ENCODE data around the gene CDK18.

CDK18 gene

DNA sequence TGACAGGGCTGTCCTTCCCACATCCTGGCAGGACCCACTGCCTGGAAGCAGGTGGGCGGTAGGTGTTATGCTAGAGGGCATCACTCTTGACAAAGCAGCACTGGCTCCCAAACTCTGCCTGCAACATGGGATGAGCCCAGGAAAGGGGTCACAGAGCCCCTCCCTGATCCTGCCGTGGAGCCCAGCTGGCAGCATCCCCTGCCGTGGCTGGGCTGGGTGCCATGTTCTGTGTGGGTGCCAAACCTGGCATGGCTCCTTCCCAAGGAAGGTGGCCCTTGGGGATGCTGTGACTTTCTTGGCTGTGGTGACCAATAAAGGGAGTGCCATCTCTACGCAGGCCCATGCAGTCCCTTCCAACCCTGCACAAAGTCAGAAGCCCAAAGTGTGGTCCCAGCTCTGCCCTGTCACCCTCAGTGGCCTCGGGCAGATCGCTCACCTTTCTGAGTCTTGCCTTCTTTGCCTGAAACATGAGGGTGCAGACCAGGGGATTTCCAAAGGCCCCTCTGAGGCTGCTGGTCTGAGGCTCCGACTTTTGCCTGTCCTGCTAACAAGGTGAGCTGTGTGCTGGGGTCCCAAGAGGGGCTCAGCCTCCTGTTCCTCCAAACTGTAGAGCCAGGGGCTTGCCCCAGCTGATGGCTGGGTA lies 6.0 kb downstream of the CDK18 start:
- Histone ChIP-seq H3K79me2 (ENCODE audit: low read length) (no peaks in the 10 kb centered on the region), H3K9me3 (ENCODE audit: insufficient read depth, low read length) (no peaks in the 10 kb centered on the region), H3K4me1 (ENCODE audit: low read length) (peaks cover 34% of the 10 kb centered on the region), H2AFZ (ENCODE audit: low read depth, low read length) (no peak overlapping the region), H3K4me3 (ENCODE audit: low read length) (no peak overlapping the region), H3K4me2 (ENCODE audit: low read length) (peak overlapping the region; percentile 47), H3K9ac (ENCODE audit: low read length) (no peak overlapping the region), H4K20me1 (ENCODE audit: insufficient read depth, low read length) (no peaks in the 10 kb centered on the region), H3K36me3 (replicated peaks; ENCODE audit: low read depth, low read length) (no peaks in the 10 kb centered on the region), H3K27ac (ENCODE audit: low read length) (no peak overlapping the region), H3K27me3 (ENCODE audit: low read depth, low read length) (0 out of 2 replicates have a peak, but pooled peaks cover 6% of the 10 kb centered on the region)
- no peak for TF ChIP-seq EZH2phosphoT487 (IDR thresholded peaks at IDR 0.05; ENCODE audit: low read depth)
- TF ChIP-seq, protein P1, sequence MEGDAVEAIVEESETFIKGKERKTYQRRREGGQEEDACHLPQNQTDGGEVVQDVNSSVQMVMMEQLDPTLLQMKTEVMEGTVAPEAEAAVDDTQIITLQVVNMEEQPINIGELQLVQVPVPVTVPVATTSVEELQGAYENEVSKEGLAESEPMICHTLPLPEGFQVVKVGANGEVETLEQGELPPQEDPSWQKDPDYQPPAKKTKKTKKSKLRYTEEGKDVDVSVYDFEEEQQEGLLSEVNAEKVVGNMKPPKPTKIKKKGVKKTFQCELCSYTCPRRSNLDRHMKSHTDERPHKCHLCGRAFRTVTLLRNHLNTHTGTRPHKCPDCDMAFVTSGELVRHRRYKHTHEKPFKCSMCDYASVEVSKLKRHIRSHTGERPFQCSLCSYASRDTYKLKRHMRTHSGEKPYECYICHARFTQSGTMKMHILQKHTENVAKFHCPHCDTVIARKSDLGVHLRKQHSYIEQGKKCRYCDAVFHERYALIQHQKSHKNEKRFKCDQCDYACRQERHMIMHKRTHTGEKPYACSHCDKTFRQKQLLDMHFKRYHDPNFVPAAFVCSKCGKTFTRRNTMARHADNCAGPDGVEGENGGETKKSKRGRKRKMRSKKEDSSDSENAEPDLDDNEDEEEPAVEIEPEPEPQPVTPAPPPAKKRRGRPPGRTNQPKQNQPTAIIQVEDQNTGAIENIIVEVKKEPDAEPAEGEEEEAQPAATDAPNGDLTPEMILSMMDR (IDR thresholded peaks at IDR 0.05; ENCODE audit: low read depth, low read length): no peak

DNA sequence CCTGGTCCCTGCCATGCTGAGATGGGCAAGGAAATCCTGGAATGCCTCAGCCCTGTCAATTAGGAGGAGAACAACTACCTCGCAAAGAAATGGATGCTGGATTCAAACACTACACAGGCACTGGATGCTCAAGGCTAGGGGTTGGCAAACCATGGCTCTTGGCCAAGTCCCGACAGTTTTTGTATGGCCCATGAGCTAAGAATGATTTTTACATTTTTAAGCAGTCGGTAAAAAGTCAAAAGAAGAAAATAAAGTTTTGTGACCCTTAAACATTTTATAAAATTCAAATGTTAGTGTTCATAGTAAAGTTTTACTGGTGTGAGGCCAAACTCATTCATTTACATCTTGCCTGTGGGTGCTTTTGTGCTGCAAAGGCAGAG lies 6.5 kb downstream of the CDK18 start:
- TF ChIP-seq EZH2phosphoT487 (IDR thresholded peaks at IDR 0.05; ENCODE audit: low read depth): no peak
- TF ChIP-seq, protein P1 (IDR thresholded peaks at IDR 0.05; ENCODE audit: low read depth, low read length): no peak
- Histone ChIP-seq H3K36me3 (replicated peaks; ENCODE audit: low read depth, low read length) (no peaks in the 10 kb centered on the region), H2AFZ (ENCODE audit: low read depth, low read length) (no peak overlapping the region)

DNA sequence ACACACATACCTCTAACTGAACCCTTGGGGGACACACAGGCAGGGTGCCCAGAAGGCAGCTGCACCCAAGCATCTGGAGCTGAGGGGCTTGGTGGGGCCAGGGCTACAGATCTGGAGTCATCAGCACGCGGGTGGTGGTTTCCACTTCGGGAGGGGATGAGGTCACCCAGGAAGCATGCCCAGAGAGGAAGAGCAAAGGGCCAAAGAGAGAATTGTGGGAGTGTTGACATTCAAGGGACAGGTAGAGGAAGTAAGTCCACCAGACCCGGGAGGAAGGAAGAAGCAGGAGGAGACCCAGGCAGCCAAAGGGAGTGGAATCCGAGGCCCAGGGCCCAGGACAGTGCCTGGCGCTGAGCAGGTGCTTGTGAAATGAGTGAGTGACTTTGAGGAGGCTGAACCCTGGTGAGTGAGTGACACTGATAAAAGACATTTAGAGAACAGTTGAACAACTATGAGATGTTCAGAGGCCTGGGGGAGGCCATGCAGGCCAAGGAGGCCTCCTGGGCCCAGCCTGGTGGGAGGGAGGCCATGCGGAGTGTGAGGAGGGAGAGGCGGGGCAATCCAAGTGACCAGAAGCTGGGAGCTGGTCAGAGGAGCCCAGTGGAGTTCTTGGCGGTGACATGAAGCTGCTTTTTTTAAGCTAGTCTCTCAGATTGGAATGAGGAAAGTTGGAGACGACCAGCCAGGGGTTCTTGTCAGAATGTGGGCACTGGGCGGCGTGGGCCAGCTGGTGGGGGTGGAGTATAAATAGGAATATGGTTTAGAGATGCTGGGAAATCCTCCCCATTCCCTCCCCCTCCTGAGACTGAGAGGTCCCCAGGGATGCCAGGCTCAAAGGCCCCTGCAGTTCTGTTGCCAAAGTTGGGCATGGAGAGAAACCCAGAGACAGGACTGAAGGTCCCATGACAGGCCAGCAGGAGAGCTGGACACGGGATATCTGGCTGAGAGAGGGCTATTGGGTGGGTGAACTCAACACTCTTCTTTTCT lies 7.9 kb downstream of the CDK18 start:
- H3K4me3 ChIP-seq (ENCODE audit: low read length): no peak overlapping the region
- no peak overlapping the region for H2AFZ ChIP-seq (ENCODE audit: low read depth, low read length)
- H4K20me1 ChIP-seq (ENCODE audit: insufficient read depth, low read length): no peaks in the 10 kb centered on the region
- no peaks in the 10 kb centered on the region for H3K36me3 ChIP-seq (replicated peaks; ENCODE audit: low read depth, low read length)
- no peaks in the 10 kb centered on the region for H3K9me3 ChIP-seq (ENCODE audit: insufficient read depth, low read length)
- peaks cover 24% of the 10 kb centered on the region for H3K4me1 ChIP-seq (ENCODE audit: low read length)
- H3K27me3 ChIP-seq (ENCODE audit: low read depth, low read length): no peaks in the 10 kb centered on the region
- TF ChIP-seq, protein P1 (IDR thresholded peaks at IDR 0.05; ENCODE audit: low read depth, low read length): no peak
- no peak for TF ChIP-seq EZH2phosphoT487 (IDR thresholded peaks at IDR 0.05; ENCODE audit: low read depth)
- H3K9ac ChIP-seq (ENCODE audit: low read length): no peak overlapping the region
- H3K4me2 ChIP-seq (ENCODE audit: low read length): no peak overlapping the region
- no peak overlapping the region for H3K27ac ChIP-seq (ENCODE audit: low read length)
- no peaks in the 10 kb centered on the region for H3K79me2 ChIP-seq (ENCODE audit: low read length)

More for the DNA sequence above, 6.5 kb downstream of the CDK18 start:
- Histone ChIP-seq H3K4me3 (ENCODE audit: low read length) (no peak overlapping the region), H3K27ac (ENCODE audit: low read length) (no peak overlapping the region), H4K20me1 (ENCODE audit: insufficient read depth, low read length) (no peaks in the 10 kb centered on the region), H3K9ac (ENCODE audit: low read length) (no peak overlapping the region), H3K27me3 (ENCODE audit: low read depth, low read length) (0 out of 2 replicates have a peak, but pooled peaks cover under 1% of the 10 kb centered on the region), H3K79me2 (ENCODE audit: low read length) (no peaks in the 10 kb centered on the region), H3K4me1 (ENCODE audit: low read length) (peaks cover 30% of the 10 kb centered on the region), H3K4me2 (ENCODE audit: low read length) (peak overlapping the region; percentile 47; the same call in 1 of the 2 replicates), H3K9me3 (ENCODE audit: insufficient read depth, low read length) (no peaks in the 10 kb centered on the region)

DNA sequence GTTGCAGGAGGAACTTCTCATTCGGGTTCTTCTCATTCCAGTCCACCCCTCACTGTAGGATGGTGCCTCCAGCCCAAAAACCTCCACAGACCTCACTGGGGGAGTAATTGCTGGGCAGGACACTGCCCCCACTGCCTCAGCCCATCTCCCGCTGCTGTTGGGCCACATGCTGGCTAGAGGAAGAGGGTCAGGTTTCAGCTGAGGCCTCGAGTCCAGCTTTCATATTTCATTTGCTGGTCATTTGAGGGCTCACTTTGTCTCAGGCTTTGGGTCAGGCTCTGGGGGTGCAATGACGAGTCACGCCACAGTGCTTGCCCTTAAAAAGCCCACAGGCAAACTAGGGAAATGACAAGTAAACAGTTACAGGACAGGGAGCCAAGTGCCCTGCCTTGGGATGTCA lies 9.3 kb downstream of the CDK18 start:
- H3K79me2 ChIP-seq (ENCODE audit: low read length): no peaks in the 10 kb centered on the region
- H3K4me1 ChIP-seq (ENCODE audit: low read length): peaks cover 18% of the 10 kb centered on the region
- H3K9me3 ChIP-seq (ENCODE audit: insufficient read depth, low read length): no peaks in the 10 kb centered on the region
- H3K27me3 ChIP-seq (ENCODE audit: low read depth, low read length): 0 out of 2 replicates have a peak, but pooled peaks cover under 1% of the 10 kb centered on the region
- H2AFZ ChIP-seq (ENCODE audit: low read depth, low read length): no peak overlapping the region
- no peak overlapping the region for H3K4me2 ChIP-seq (ENCODE audit: low read length)
- H4K20me1 ChIP-seq (ENCODE audit: insufficient read depth, low read length): no peaks in the 10 kb centered on the region
- no peak overlapping the region for H3K27ac ChIP-seq (ENCODE audit: low read length)
- no peaks in the 10 kb centered on the region for H3K36me3 ChIP-seq (replicated peaks; ENCODE audit: low read depth, low read length)
- TF ChIP-seq EZH2phosphoT487 (IDR thresholded peaks at IDR 0.05; ENCODE audit: low read depth): no peak
- TF ChIP-seq, protein P1 (IDR thresholded peaks at IDR 0.05; ENCODE audit: low read depth, low read length): no peak
- H3K9ac ChIP-seq (ENCODE audit: low read length): no peak overlapping the region
- no peak overlapping the region for H3K4me3 ChIP-seq (ENCODE audit: low read length)

Data from OCI-LY3 (cell line).